Neural progenitor cell (in vitro differentiated cells): Measurements from ENCODE around the gene SHISAL2B. TPM values are rescaled to one million over a fixed set of nuclear protein-coding genes. Genes with fewer than 3 reads are reported as not detected.
"Not testable (repeated sequence)": the region's sequence is repeated elsewhere in the genome, so short reads cannot be mapped to it uniquely, and the experiment has no call there.

Experiments
- DNase-seq: peaks from one replicate; pipeline ENCODE4 v3.0.0-alpha.2; 2016; ENCODE audit warnings: low spot score
- H2AFZ ChIP-seq: fragments of 200-600 bp; sonication (generic); replicated peaks from 2 replicates; pipeline ENCODE4 v1.6.1; 2016; ENCODE audit warnings: antibody characterized with exemption
- H3F3A ChIP-seq: fragments of 200-600 bp; sonication (generic); 2 replicates; pipeline ENCODE4 v1.6.1; 2016; ENCODE audit warnings: antibody characterized with exemption, low read depth
- H3K27ac ChIP-seq: fragments of 200-600 bp; sonication (generic); 2 replicates; pipeline ENCODE4 v1.5.1; 2016; ENCODE audit warnings: mild to moderate bottlenecking
- H3K27me3 ChIP-seq: fragments of 200-600 bp; sonication (generic); 2 replicates; pipeline ENCODE4 v1.6.1; 2016; ENCODE audit warnings: mild to moderate bottlenecking, moderate library complexity
- H3K36me3 ChIP-seq: fragments of 200-600 bp; sonication (generic); 2 replicates; pipeline ENCODE4 v1.5.1; 2016
- H3K4me1 ChIP-seq: fragments of 200-600 bp; sonication (generic); 2 replicates; pipeline ENCODE4 v1.6.1; 2016; ENCODE audit warnings: mixed run types
- H3K4me2 ChIP-seq: fragments of 200-600 bp; sonication (generic); 2 replicates; pipeline ENCODE4 v1.6.1; 2016
- H3K4me3 ChIP-seq: fragments of 200-600 bp; sonication (generic); 2 replicates; pipeline ENCODE4 v1.5.1; 2016
- H3K79me2 ChIP-seq: fragments of 200-600 bp; sonication (generic); 2 replicates; pipeline ENCODE4 v1.6.1; 2016; ENCODE audit warnings: low read depth
- H3K9ac ChIP-seq: fragments of 200-600 bp; sonication (generic); 2 replicates; pipeline ENCODE4 v1.6.1; 2016
- H3K9me3 ChIP-seq: fragments of 200-600 bp; sonication (generic); 2 replicates; pipeline ENCODE4 v1.5.1; 2016; ENCODE audit warnings: low read depth
- H4K20me1 ChIP-seq: fragments of 200-600 bp; sonication (generic); 2 replicates; pipeline ENCODE4 v1.6.1; 2016; ENCODE audit warnings: low read depth
- H3K27ac Mint-ChIP-seq: 3 replicates; pipeline ENCODE4 v1.8.0; 2021; ENCODE audit warnings: mixed read lengths
- H3K27me3 Mint-ChIP-seq: 2 replicates; pipeline ENCODE4 v1.8.0; 2022; ENCODE audit warnings: low read depth, mild to moderate bottlenecking, inconsistent platforms, moderate library complexity, mixed read lengths; ENCODE audit not compliant: insufficient read depth
- H3K36me3 Mint-ChIP-seq: 3 replicates; pipeline ENCODE4 v1.8.0; 2021; ENCODE audit warnings: mixed read lengths
- H3K4me1 Mint-ChIP-seq: 3 replicates; pipeline ENCODE4 v1.8.0; 2021; ENCODE audit warnings: mixed read lengths
- H3K4me3 Mint-ChIP-seq: 3 replicates; pipeline ENCODE4 v1.8.0; 2021; ENCODE audit warnings: mild to moderate bottlenecking, moderate library complexity, mixed read lengths
- H3K9me3 Mint-ChIP-seq: 3 replicates; pipeline ENCODE4 v1.8.0; 2020; ENCODE audit warnings: mixed read lengths
- EZH2 ChIP-seq: fragments of 200-600 bp; sonication (generic); IDR thresholded peaks from 2 replicates; pipeline ENCODE4 v1.6.1; 2017; ENCODE audit warnings: antibody characterized with exemption, mild to moderate bottlenecking, moderate library complexity
- EZH2phosphoT487 ChIP-seq: fragments of 200-600 bp; sonication (generic); IDR thresholded peaks from 2 replicates; pipeline ENCODE4 v1.6.1; 2017; ENCODE audit warnings: antibody characterized with exemption
- total RNA-seq: library from RNA; depleted of rRNA; stranded (reverse); fragments of >200 nt; gene quantifications from 2 replicates; pipeline ENCODE4 v1.2.3, GENCODE V29; 2015; ENCODE audit warnings: low replicate concordance
- TF ChIP-seq, protein P1 (sequence below): fragments of 200-600 bp; sonication (generic); IDR thresholded peaks from 2 replicates; pipeline ENCODE4 v1.5.1; 2017; ENCODE audit warnings: antibody characterized with exemption, mild to moderate bottlenecking

SHISAL2B gene
- total RNA-seq, 1 donor from 2014 or later, result 17.8 TPM

GRCh38 chr5:64659289-64659688, 31.0 kb upstream of the SHISAL2B start:
- Histone ChIP-seq H3K9ac (no peak overlapping the region), H3K79me2 (no peaks in the 10 kb centered on the region), H3K4me3 (peak overlapping the region; percentile 0), H3K27me3 (no peaks in the 10 kb centered on the region), H3K9me3 (no peaks in the 10 kb centered on the region), H4K20me1 (no peaks in the 10 kb centered on the region), H2AFZ (no peak overlapping the region), H3K36me3 (no peaks in the 10 kb centered on the region), H3K4me2 (peak overlapping the region; percentile 65), H3K4me1 (peaks cover 43% of the 10 kb centered on the region), H3F3A (peaks cover 16% of the 10 kb centered on the region), H3K27ac (no peak overlapping the region)
- no peaks in the 10 kb centered on the region for H3K27me3 Mint-ChIP-seq
- TF ChIP-seq EZH2phosphoT487 (no peak), EZH2 (no peak)
- TF ChIP-seq, protein P1, sequence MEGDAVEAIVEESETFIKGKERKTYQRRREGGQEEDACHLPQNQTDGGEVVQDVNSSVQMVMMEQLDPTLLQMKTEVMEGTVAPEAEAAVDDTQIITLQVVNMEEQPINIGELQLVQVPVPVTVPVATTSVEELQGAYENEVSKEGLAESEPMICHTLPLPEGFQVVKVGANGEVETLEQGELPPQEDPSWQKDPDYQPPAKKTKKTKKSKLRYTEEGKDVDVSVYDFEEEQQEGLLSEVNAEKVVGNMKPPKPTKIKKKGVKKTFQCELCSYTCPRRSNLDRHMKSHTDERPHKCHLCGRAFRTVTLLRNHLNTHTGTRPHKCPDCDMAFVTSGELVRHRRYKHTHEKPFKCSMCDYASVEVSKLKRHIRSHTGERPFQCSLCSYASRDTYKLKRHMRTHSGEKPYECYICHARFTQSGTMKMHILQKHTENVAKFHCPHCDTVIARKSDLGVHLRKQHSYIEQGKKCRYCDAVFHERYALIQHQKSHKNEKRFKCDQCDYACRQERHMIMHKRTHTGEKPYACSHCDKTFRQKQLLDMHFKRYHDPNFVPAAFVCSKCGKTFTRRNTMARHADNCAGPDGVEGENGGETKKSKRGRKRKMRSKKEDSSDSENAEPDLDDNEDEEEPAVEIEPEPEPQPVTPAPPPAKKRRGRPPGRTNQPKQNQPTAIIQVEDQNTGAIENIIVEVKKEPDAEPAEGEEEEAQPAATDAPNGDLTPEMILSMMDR, result no peak
- peaks cover 8% of the 10 kb centered on the region for H3K4me1 Mint-ChIP-seq
- DNase-seq, result peak; percentile 64
- no peaks in the 10 kb centered on the region for H3K9me3 Mint-ChIP-seq
- no peak overlapping the region for H3K4me3 Mint-ChIP-seq
- peak overlapping the region; percentile 16 for H3K27ac Mint-ChIP-seq
- no peaks in the 10 kb centered on the region for H3K36me3 Mint-ChIP-seq

DNA sequence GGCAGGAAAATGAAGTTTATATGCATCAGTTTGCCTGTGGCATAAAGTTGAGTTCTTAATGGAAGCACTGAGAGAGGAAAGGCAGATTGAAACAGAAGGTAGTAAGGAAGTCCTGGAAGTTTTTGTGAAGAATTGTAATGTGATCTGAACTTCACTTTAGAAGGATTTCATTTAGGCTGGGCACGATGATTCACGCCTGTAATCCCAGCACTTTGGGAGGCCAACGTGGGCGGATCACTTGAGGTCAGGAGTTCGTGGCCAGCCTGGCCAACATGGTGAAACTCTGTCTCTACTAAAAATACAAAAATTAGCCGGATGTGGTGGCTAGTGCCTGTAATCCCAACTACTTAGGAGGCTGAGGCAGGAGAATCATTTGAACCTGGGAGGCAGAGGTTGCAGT, 27.1 kb upstream of the SHISAL2B start:
- not testable (repeated sequence) for H3K27ac Mint-ChIP-seq, H3K36me3 ChIP-seq, H2AFZ ChIP-seq, H3K27me3 Mint-ChIP-seq, H3K4me3 Mint-ChIP-seq, H3F3A ChIP-seq, H3K9me3 Mint-ChIP-seq, H4K20me1 ChIP-seq, H3K36me3 Mint-ChIP-seq, H3K4me3 ChIP-seq, DNase-seq, H3K27me3 ChIP-seq, H3K4me1 Mint-ChIP-seq, H3K9ac ChIP-seq, H3K27ac ChIP-seq, H3K79me2 ChIP-seq, H3K4me2 ChIP-seq, H3K9me3 ChIP-seq
- H3K4me1 ChIP-seq, result peaks cover 32% of the 10 kb centered on the region

GRCh38 chr5:64665243-64665642, 25.1 kb upstream of the SHISAL2B start:
- Mint-ChIP-seq H3K27me3 (no peaks in the 10 kb centered on the region), H3K36me3 (no peaks in the 10 kb centered on the region), H3K4me1 (no peaks in the 10 kb centered on the region), H3K9me3 (no peaks in the 10 kb centered on the region), H3K4me3 (no peak overlapping the region), H3K27ac (no peak overlapping the region)
- Histone ChIP-seq H3K9ac (no peak overlapping the region), H3F3A (no peaks in the 10 kb centered on the region), H3K79me2 (no peaks in the 10 kb centered on the region), H4K20me1 (no peaks in the 10 kb centered on the region), H3K4me1 (peaks cover 12% of the 10 kb centered on the region), H2AFZ (no peak overlapping the region), H3K4me2 (no peak overlapping the region), H3K27ac (no peak overlapping the region), H3K27me3 (no peaks in the 10 kb centered on the region), H3K9me3 (no peaks in the 10 kb centered on the region), H3K4me3 (no peak overlapping the region), H3K36me3 (no peaks in the 10 kb centered on the region)
- no peak for DNase-seq
- TF ChIP-seq EZH2 (no peak), EZH2phosphoT487 (no peak)
- TF ChIP-seq, protein P1, result no peak

DNA sequence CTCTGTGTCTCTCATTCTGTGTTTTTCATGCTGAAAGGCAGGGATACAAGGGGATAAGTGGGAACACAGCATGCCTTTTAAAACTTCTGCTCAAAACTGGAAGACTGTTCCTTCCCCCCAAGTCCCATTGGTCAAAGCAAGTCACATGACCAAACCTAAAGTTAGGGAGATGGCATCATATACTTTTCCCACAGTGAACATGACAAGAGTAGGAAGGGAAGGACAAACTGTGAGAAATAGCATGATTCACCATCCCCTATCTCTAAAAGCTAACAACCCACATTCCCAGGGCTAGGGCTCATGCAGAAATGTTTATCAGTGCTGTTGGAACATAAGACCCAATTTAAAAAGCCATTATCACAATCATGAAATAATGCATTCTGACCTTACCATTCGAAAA, 24.2 kb upstream of the SHISAL2B start:
- Mint-ChIP-seq H3K36me3 (no peaks in the 10 kb centered on the region), H3K9me3 (no peaks in the 10 kb centered on the region), H3K27me3 (no peaks in the 10 kb centered on the region), H3K4me1 (no peaks in the 10 kb centered on the region), H3K4me3 (no peak overlapping the region), H3K27ac (no peak overlapping the region)
- Histone ChIP-seq H3K4me3 (no peak overlapping the region), H4K20me1 (no peaks in the 10 kb centered on the region), H3K27me3 (no peaks in the 10 kb centered on the region), H3K4me1 (peaks cover 7% of the 10 kb centered on the region), H3K9ac (no peak overlapping the region), H3K27ac (no peak overlapping the region), H3K9me3 (no peaks in the 10 kb centered on the region), H3K36me3 (no peaks in the 10 kb centered on the region), H2AFZ (peak overlapping the region; percentile 12), H3F3A (no peaks in the 10 kb centered on the region), H3K4me2 (no peak overlapping the region), H3K79me2 (no peaks in the 10 kb centered on the region)
- TF ChIP-seq EZH2, result no peak
- TF ChIP-seq, protein P1, result no peak
- TF ChIP-seq EZH2phosphoT487, result no peak
- no peak for DNase-seq
